ENCODE measurements around the gene AP1S2.
"Not testable (repeated sequence)": the region's sequence is repeated elsewhere in the genome, so short reads cannot be mapped to it uniquely, and the experiment has no call there.

Gene AP1S2

DNA sequence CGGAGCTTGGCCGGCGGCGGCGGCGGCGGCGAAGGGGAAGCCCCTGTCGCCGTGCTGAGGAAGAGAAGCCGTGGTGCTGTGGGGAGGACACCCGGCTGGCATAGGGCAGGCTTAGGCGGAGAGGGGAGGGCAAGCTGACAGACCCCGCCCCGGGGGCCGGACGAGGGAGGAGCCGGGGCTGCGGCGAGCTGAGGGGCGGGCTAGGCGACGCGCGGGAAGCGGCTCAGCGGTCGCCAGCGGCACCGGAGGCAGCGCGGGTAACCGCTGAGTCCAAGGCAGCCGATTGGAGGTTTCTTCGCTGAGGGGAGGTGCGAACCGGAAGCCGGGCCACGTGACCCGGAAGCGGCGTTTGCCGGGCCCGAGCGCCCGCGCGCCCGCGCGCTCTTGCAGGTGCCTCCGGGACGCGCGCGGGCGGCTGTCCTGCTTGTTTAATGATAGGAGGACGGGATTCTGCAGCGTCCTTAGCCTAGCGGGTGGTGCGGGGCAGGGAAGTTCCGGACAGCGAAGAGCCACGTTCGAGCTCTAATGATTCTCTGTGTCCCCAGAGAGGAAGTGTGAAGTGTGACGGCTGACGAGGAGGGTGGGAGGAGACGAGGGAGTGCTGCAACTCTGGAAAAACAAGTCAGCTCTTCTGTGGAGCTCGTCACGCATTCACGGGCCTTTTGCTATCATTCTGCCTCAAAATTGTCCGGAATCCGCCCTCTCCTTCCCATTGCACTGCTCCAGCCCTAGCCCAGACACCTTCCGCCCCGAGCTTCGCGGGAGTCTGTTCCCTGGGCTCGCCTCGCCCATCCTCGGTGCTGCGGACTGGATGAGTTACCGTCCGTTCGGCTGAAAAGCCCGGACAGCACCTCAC is at the start of gene AP1S2:
Gene AP1S2, minus strand, starts transcription at position 102 of the 856 bp plus-strand sequence. CDS start 2,289 bp downstream, outside the sequence.
- no peak for DNase-seq (ENCODE audit: low read depth, low spot score)

DNA sequence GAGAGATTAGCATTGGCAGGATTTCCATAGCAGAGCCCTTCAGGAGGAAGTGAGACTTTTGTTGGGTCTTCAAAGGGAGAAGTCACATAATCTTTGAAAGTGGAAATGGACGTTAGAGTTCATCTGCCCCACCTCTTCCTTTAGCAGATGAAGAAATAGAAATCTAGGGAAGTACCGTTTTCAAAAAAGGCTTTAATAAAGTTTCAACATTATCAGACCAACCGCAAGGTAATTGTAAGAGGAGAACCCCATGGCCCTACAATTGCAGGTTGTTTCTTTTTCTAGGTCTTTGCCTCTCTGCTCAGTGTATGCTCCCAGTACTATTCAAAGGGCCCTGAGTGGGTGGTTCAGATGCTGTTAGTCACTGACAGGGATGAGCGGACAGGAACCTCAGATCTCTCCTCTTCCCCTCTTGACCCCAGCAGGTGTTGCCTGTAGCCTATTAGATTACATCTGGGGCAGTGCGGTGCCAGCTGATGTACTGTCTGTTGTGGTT is 48.6 kb upstream of the AP1S2 start:
- no peak for DNase-seq (ENCODE audit: low read depth, low spot score)

DNA sequence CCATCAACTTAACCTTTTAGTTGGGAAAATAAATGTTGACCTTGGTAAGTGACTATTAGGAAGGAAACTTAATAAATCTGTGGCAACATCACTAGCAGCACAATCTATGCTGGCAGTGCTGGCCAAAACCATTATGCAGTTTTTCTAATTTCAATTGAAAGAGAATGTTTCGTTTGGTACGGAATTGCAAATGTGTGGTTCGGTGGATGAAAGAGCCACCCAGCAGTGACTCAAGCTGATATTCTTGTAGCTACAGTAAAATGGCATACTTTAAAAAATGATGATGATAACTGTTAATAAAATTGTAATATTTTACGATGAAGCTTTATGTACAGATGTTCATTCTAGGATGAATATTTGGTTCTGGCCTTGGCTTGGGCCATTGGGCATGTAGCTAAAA is 40.7 kb upstream of the AP1S2 start:
- DNase-seq (ENCODE audit: low read depth, low spot score): no peak

GRCh38 chrX:15894724-15895123 is 40.1 kb upstream of the AP1S2 start:
- no peak for DNase-seq (ENCODE audit: low read depth, low spot score)

DNA sequence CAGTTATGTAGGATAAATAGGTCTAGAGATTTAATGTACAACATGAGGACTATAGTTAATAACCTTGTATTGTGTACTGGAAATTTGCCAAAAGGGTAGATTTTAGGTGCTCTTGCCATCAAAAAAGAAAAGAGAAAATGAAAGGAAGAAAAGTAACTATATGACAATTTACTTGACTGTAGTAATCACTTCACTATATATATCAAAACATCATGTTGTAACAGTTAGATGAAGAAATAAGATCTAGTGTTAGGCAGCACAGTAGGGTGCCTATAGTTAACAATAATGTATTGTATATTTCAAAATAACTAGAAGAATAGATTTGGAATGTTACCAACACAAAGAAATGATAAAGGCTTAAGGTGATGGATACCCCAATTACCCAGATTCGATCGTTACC is 35.9 kb upstream of the AP1S2 start:
- no peak for DNase-seq (ENCODE audit: low read depth, low spot score)

GRCh38 chrX:15888062-15888461 is 33.4 kb upstream of the AP1S2 start:
- no peak for DNase-seq (ENCODE audit: low read depth, low spot score)

GRCh38 chrX:15883540-15883863 is 28.9 kb upstream of the AP1S2 start:
- DNase-seq (ENCODE audit: low read depth, low spot score): no peak

DNA sequence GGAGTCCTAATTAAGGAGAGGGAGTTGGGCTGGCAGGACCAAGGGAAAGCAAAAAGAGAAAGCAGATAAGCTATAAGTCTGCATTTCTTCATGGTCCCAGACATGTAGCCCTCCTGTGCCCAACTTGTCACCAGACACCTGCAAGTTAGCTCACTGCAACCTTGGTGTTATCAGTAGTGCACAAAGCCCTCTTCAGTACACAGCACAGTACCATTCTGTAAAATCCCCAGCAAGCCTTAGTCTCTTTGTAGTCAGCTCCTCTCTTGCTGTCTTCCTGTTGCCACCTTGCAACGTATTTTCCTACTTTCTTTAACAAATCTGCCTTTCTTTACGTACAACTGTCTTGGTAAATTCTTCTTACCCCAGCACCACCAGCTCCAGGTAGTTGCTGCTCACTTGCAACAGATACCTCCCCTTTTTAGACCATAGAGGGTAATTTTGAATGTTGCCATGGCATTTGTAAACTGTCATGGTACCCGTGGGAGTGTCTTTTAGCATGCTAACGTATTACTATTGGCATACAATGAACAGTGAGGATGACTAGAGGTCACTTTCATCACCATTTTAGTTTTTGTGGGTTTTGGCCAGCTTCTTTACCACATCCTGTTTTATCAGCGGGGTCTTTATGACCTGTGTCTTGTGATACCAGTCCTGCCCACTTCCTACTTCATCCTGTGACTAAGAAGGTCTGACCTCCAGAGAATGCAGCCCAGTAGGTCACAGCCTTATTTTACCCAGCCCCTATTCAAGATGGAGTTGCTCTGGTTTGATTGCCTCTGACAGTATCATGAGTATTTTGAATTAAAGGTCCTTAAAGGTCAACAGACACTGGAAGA is 28.3 kb upstream of the AP1S2 start:
- DNase-seq (ENCODE audit: low read depth, low spot score): no peak

GRCh38 chrX:15881381-15881897 is 26.8 kb upstream of the AP1S2 start:
- DNase-seq (ENCODE audit: low read depth, low spot score): no peak

DNA sequence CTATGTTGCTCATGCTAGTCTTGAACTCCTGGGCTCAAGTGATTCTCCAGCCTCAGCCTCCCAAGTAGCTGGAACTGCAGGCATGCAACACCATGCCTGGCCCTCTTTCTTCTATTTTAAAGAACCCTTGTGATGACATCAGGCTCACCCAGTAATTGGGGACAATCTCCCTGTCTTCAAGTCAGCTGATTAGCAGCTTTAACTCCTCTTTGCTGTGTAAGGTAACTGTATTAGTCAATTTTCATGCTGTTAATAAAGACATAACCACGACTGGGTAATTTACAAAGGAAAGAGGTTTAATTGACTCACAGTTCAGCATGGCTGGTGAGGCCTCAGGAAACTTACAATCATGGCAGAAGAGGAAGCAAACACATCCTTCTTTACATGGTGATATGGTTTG is 23.3 kb upstream of the AP1S2 start:
- not testable (repeated sequence) for DNase-seq (ENCODE audit: low read depth, low spot score)

DNA sequence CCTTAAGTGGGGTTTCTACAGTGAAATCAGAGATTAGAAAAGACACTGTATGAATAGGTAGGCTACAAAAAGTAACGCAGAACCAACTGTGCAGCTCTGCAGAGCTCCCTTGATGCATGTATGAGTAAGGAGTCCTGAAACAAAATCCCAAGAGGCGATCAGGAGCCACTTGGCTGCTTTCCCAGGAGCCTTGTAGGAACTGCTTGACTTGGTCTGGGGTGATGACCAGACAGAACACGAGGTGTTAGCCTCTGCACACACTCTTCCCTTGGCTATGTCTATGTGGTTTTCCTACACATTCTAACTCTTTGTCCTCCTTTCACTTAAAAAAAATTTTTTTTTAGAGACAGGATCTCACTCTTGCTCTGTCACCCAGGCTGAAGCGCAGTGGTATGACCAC is 22.8 kb upstream of the AP1S2 start:
- DNase-seq (ENCODE audit: low read depth, low spot score): no peak

DNA sequence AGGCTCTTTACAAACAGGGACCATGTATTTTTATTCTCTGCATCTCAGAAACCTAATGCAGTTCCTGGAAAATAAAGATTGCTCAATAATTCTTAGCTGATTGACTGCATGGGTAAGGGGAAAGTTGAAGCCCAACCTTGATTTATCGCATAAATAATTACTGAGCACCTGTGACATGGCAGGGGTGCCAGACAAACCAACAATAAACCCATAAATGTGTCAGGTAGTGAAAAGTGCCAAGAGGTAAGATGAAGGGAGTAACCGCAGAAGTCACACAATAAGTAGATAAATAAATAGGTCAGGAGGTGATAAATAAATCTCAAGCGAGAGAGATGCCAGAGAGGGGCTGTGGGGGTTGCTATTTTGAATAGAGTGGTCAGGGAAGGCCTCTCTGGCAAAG is 20.1 kb upstream of the AP1S2 start:
- no peak for DNase-seq (ENCODE audit: low read depth, low spot score)

DNA sequence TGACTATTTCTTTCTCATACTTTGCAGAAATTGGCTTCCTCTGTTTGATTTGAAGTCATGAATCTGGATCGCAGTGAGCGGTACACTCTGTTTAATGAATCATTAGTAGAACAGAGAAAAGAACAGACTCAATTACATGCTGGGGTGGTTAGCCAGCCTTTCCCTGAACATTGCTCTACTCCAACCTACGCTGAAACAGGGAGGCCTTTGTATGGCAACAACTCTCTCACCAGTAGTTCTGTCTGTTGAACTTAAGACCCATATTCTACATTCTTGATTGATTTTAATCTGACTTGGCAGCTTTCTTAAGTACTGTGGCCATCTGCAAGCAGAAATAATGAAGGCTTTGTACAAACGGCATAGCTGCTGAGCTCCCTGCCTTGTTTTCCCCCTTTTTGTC is 19.0 kb upstream of the AP1S2 start:
- DNase-seq (ENCODE audit: low read depth, low spot score): no peak

- DNase-seq (ENCODE audit: low read depth, low spot score): no peak
These were observed 15.7 kb upstream of the AP1S2 start for GRCh38 chrX:15870310-15870709.

- no peak for DNase-seq (ENCODE audit: low read depth, low spot score)
These were observed 15.1 kb upstream of the AP1S2 start for GRCh38 chrX:15869695-15870094.

GRCh38 chrX:15866147-15866546 is 11.5 kb upstream of the AP1S2 start:
- no peak for DNase-seq (ENCODE audit: low read depth, low spot score)

DNA sequence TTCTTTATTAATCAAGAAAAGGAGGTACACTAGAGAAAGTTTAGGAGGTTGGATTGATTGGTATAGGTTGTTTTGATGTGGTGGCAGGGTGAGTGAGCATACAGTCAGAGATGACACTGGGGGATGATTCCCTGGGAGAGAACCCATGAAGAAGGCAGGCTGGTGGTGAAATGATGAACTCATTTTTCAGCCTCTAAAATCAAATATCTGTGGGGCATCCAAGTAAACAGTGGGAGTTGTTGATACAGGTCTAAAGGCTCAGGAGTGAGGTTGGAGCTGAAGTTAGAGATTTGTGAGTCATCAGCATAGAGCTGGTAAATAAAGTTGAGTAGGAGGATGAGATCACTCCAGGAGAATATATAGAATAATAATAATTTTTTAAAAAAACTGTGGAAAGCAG is 10.0 kb upstream of the AP1S2 start:
- DNase-seq (ENCODE audit: low read depth, low spot score): no peak

DNA sequence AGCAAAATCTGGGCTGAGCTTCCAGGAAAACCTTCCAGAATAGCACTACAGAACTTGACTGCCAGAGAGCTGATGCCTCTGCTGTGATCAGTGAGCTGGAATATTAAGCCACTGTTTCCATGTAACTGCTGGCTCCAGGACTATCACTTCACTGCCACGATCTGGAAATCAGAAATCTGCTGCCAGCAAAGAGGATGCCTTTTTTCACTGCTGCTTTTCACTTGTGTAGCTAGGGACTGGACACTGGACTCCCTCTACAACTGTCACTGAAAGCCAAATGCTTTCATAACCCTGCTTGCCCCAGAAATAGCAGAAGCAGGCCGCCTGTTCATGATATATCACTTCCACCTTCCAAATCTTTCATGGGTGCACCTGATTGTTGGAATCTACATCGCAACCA is 9.4 kb upstream of the AP1S2 start:
- DNase-seq (ENCODE audit: low read depth, low spot score): no peak

DNA sequence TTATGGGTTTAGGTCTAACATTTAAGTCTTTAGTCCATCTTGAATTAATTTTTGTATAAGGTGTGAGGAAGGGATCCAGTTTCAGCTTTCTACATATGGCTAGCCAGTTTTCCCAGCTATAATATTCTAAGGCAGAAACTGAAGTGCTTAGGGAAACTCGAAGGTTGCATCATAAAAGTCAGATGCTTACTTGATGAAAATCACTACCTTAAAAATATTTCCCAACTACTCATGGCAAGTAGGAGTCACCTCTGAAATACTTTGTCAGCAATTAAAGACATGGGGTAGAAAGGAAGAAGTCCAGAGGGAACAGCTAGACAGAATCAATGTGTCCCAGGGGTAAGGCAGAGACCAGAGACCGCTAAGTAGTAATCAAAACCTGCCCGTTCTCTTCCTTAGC is 6.3 kb upstream of the AP1S2 start:
- DNase-seq (ENCODE audit: low read depth, low spot score): no peak

DNA sequence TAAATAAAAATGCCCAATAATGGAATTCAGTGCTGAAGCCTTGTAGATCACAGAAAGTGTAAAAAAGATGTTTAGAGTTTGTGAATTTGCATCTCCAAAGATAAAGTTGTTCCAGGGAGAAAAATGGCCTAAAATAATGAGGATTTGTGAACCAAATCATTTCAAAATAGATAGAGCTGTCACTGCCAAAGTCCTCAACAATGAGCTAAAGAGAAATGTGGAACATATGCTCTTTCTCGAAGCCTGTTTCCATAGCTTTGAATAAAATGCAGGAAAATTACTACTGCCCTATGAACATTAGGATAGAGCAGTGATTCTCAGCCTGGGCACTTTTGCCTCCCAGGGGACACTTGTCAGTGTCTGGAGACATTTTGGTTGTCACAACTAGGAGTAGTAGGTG is 3.4 kb upstream of the AP1S2 start:
- no peak for DNase-seq (ENCODE audit: low read depth, low spot score)

GRCh38 chrX:15856636-15857035 is 2.0 kb upstream of the AP1S2 start:
- no peak for DNase-seq (ENCODE audit: low read depth, low spot score)

- DNase-seq (ENCODE audit: low read depth, low spot score): no peak
These were observed 1.6 kb upstream of the AP1S2 start for GRCh38 chrX:15856222-15856587.

Measured in iPS DF 19.7 (cell line).